Astrocyte (in vitro differentiated cells and primary cell): Measurements from ENCODE around the gene PCCA. TPM values are rescaled to one million over a fixed set of nuclear protein-coding genes. Genes with fewer than 3 reads are reported as not detected.

Experiments used
- DNase-seq: peaks from one replicate; pipeline ENCODE4 v3.0.0-alpha.2; 2010; ENCODE audit warnings: low read depth
- FAIRE-seq: peaks from 2 replicates; lab custom pipeline; 2011; peaks lifted over from hg19 to GRCh38; lab: Jason Lieb, UNC
- H2AFZ ChIP-seq: 2 replicates; pipeline ENCODE4 v1.6.0; 2012; ENCODE audit warnings: low read depth, low read length, inconsistent platforms
- H3K27ac ChIP-seq: 2 replicates; pipeline ENCODE4 v1.5.1; 2011; ENCODE audit warnings: low read depth, low read length, inconsistent platforms
- H3K27me3 ChIP-seq: 2 replicates; pipeline ENCODE4 v1.6.0; 2011; ENCODE audit warnings: low read length, inconsistent platforms; ENCODE audit not compliant: insufficient read depth
- H3K36me3 ChIP-seq: 2 replicates; pipeline ENCODE4 v1.5.1; 2011; ENCODE audit warnings: low read length, inconsistent platforms; ENCODE audit not compliant: insufficient read depth
- H3K4me1 ChIP-seq: 2 replicates; pipeline ENCODE4 v1.5.1; 2011; ENCODE audit warnings: low read length, inconsistent platforms; ENCODE audit not compliant: insufficient read depth
- H3K4me2 ChIP-seq: 2 replicates; pipeline ENCODE4 v1.6.0; 2012; ENCODE audit warnings: low read length, inconsistent platforms
- H3K4me3 ChIP-seq: 2 replicates; pipeline ENCODE4 v1.5.1; 2011; ENCODE audit warnings: low read depth, mild to moderate bottlenecking, low read length, inconsistent platforms; ENCODE audit not compliant: insufficient read depth
- H3K79me2 ChIP-seq: 2 replicates; pipeline ENCODE4 v1.6.0; 2012; ENCODE audit warnings: mild to moderate bottlenecking, low read length, inconsistent platforms; ENCODE audit not compliant: insufficient read depth
- H3K9ac ChIP-seq: 2 replicates; pipeline ENCODE4 v1.6.0; 2012; ENCODE audit warnings: mild to moderate bottlenecking, low read length, inconsistent platforms
- H3K9me3 ChIP-seq: 2 replicates; pipeline ENCODE4 v1.5.1; 2012; ENCODE audit warnings: low read depth, mild to moderate bottlenecking, low read length, inconsistent platforms; ENCODE audit not compliant: insufficient read depth
- H4K20me1 ChIP-seq: 2 replicates; pipeline ENCODE4 v1.6.0; 2012; ENCODE audit warnings: low read length, inconsistent platforms; ENCODE audit not compliant: insufficient read depth
- H3K27ac Mint-ChIP-seq: one replicate; pipeline ENCODE4 v1.8.0; 2021; ENCODE audit warnings: mild to moderate bottlenecking, mixed read lengths; ENCODE audit not compliant: unreplicated experiment
- H3K27me3 Mint-ChIP-seq: one replicate; pipeline ENCODE4 v1.8.0; 2021; ENCODE audit warnings: low read depth, mixed read lengths; ENCODE audit not compliant: unreplicated experiment
- H3K36me3 Mint-ChIP-seq: one replicate; pipeline ENCODE4 v1.8.0; 2021; ENCODE audit warnings: low read depth, mixed read lengths; ENCODE audit not compliant: unreplicated experiment
- H3K4me1 Mint-ChIP-seq: one replicate; pipeline ENCODE4 v1.8.0; 2021; ENCODE audit warnings: low read depth, mixed read lengths; ENCODE audit not compliant: unreplicated experiment
- H3K4me3 Mint-ChIP-seq: one replicate; pipeline ENCODE4 v1.8.0; 2021; ENCODE audit warnings: mild to moderate bottlenecking, moderate library complexity, mixed read lengths; ENCODE audit not compliant: unreplicated experiment
- H3K9me3 Mint-ChIP-seq: one replicate; pipeline ENCODE4 v1.8.0; 2021; ENCODE audit warnings: mild to moderate bottlenecking, mixed read lengths; ENCODE audit not compliant: unreplicated experiment
- CTCF ChIP-seq: IDR thresholded peaks from 2 replicates; pipeline ENCODE4 v1.5.1; 2011; ENCODE audit warnings: low read depth, mild to moderate bottlenecking, inconsistent platforms, low read length, moderate library complexity; ENCODE audit not compliant: insufficient read depth
- EZH2 ChIP-seq: IDR thresholded peaks from 2 replicates; pipeline ENCODE4 v1.6.1; 2012; ENCODE audit warnings: mild to moderate bottlenecking, low read length, inconsistent platforms; ENCODE audit not compliant: insufficient read depth
- total RNA-seq: library from RNA; stranded (reverse); gene quantifications from 2 replicates; pipeline ENCODE4 v1.2.1, GENCODE V29; 2021

Gene PCCA
- total RNA-seq, 1 donor from 2014 or later, result 13.9 TPM

GRCh38 chr13:100433475-100433874, 344.6 kb downstream of the PCCA start:
- FAIRE-seq, result no peak
- no peaks in the 10 kb centered on the region for H3K9me3 Mint-ChIP-seq
- H3K36me3 Mint-ChIP-seq, result peaks cover 8% of the 10 kb centered on the region

GRCh38 chr13:100434010-100434763, 345.3 kb downstream of the PCCA start:
- FAIRE-seq, result peak; percentile 60
- Histone ChIP-seq H3K27ac (peak overlapping the region; percentile 44), H3K4me3 (no peak overlapping the region), H3K36me3 (no peaks in the 10 kb centered on the region), H3K4me1 (peaks cover 13% of the 10 kb centered on the region), H4K20me1 (no peaks in the 10 kb centered on the region), H3K4me2 (peak overlapping the region; percentile 63), H2AFZ (no peak overlapping the region), H3K9me3 (no peaks in the 10 kb centered on the region), H3K79me2 (no peaks in the 10 kb centered on the region), H3K9ac (no peak overlapping the region), H3K27me3 (no peaks in the 10 kb centered on the region)
- peaks cover 26% of the 10 kb centered on the region for H3K4me1 Mint-ChIP-seq
- no peaks in the 10 kb centered on the region for H3K9me3 Mint-ChIP-seq
- peak; percentile 64 for DNase-seq
- H3K36me3 Mint-ChIP-seq, result peaks cover 8% of the 10 kb centered on the region
- no peaks in the 10 kb centered on the region for H3K27me3 Mint-ChIP-seq
- no peak for TF ChIP-seq EZH2
- no peak for TF ChIP-seq CTCF
- peak overlapping the region; percentile 47 for H3K27ac Mint-ChIP-seq
- H3K4me3 Mint-ChIP-seq, result peak overlapping the region; percentile 1

More at GRCh38 chr13:100433475-100433874, 344.6 kb downstream of the PCCA start:
- H3K27me3 Mint-ChIP-seq, result no peaks in the 10 kb centered on the region
- no peak overlapping the region for H3K4me3 ChIP-seq
- no peak overlapping the region for H3K9ac ChIP-seq
- H4K20me1 ChIP-seq, result no peaks in the 10 kb centered on the region
- no peaks in the 10 kb centered on the region for H3K79me2 ChIP-seq
- no peaks in the 10 kb centered on the region for H3K27me3 ChIP-seq
- H3K4me1 ChIP-seq, result peaks cover 13% of the 10 kb centered on the region
- no peak overlapping the region for H3K4me3 Mint-ChIP-seq
- TF ChIP-seq CTCF, result no peak
- TF ChIP-seq EZH2, result no peak
- no peak overlapping the region for H2AFZ ChIP-seq
- H3K4me1 Mint-ChIP-seq, result peaks cover 20% of the 10 kb centered on the region
- peak overlapping the region; percentile 63 for H3K4me2 ChIP-seq
- DNase-seq, result no peak
- H3K9me3 ChIP-seq, result no peaks in the 10 kb centered on the region
- H3K27ac ChIP-seq, result peak overlapping the region; percentile 44
- H3K27ac Mint-ChIP-seq, result peak overlapping the region; percentile 47
- H3K36me3 ChIP-seq, result no peaks in the 10 kb centered on the region

- Histone ChIP-seq H3K27me3 (no peaks in the 10 kb centered on the region), H3K9ac (no peak overlapping the region), H3K9me3 (no peaks in the 10 kb centered on the region), H3K4me1 (peaks cover 19% of the 10 kb centered on the region), H3K4me3 (no peak overlapping the region), H4K20me1 (no peaks in the 10 kb centered on the region), H2AFZ (no peak overlapping the region), H3K27ac (no peak overlapping the region), H3K79me2 (no peaks in the 10 kb centered on the region), H3K4me2 (no peak overlapping the region), H3K36me3 (no peaks in the 10 kb centered on the region)
- peaks cover 35% of the 10 kb centered on the region for H3K4me1 Mint-ChIP-seq
- no peak overlapping the region for H3K27ac Mint-ChIP-seq
- H3K27me3 Mint-ChIP-seq, result no peaks in the 10 kb centered on the region
- H3K9me3 Mint-ChIP-seq, result no peaks in the 10 kb centered on the region
- no peak overlapping the region for H3K4me3 Mint-ChIP-seq
- TF ChIP-seq EZH2, result no peak
- TF ChIP-seq CTCF, result no peak
- FAIRE-seq (no peak), DNase-seq (no peak)
- H3K36me3 Mint-ChIP-seq, result peaks cover 5% of the 10 kb centered on the region
Measured at GRCh38 chr13:100436099-100436498, 347.2 kb downstream of the PCCA start.
